ENCODE measurements around the gene MCIDAS. TPM values are rescaled to one million over a fixed set of nuclear protein-coding genes. Genes with fewer than 3 reads are reported as not detected.
A peak's percentile ranks its signal among the peaks of the same experiment; 100 is the strongest.

The MCIDAS gene
- total RNA-seq, 2 donors from 2014 or later = not detected

GRCh38 chr5:55241746-55242145, 14.6 kb upstream of the MCIDAS start:
- Histone ChIP-seq H3K27me3 (replicated peaks; ENCODE audit: insufficient read depth) (no peaks in the 10 kb centered on the region), H3K27ac (no peak overlapping the region), H3K4me1 (ENCODE audit: control insufficient read depth in 1 of 2, low read depth in 2 of 2) (no peaks in the 10 kb centered on the region), H3K4me3 (no peak overlapping the region), H3K9me3 (no peaks in the 10 kb centered on the region), H3K36me3 (no peaks in the 10 kb centered on the region)
- TF ChIP-seq CTCF (IDR thresholded peaks at IDR 0.05) = no peak
- ATAC-seq (ENCODE audit: insufficient number of reproducible peaks, low FRiP score, low read depth) = no peak
- no peak for DNase-seq (ENCODE audit: low spot score)

GRCh38 chr5:55236800-55237199, 9.7 kb upstream of the MCIDAS start:
- H3K4me1 ChIP-seq (ENCODE audit: control insufficient read depth in 1 of 2, low read depth in 2 of 2) = peaks cover 9 to 26% of the 10 kb centered on the region in 2 donors
- H3K4me3 ChIP-seq = no peak overlapping the region
- TF ChIP-seq CTCF (IDR thresholded peaks at IDR 0.05) = no peak
- H3K27ac ChIP-seq = no peak overlapping the region
- DNase-seq (ENCODE audit: low spot score) (no peak), ATAC-seq (ENCODE audit: insufficient number of reproducible peaks, low FRiP score, low read depth) (no peak)
- no peaks in the 10 kb centered on the region for H3K36me3 ChIP-seq
- no peaks in the 10 kb centered on the region for H3K27me3 ChIP-seq (replicated peaks; ENCODE audit: insufficient read depth)
- H3K9me3 ChIP-seq = no peaks in the 10 kb centered on the region

GRCh38 chr5:55234121-55234700, 7.1 kb upstream of the MCIDAS start:
- Histone ChIP-seq H3K36me3 (no peaks in the 10 kb centered on the region), H3K27me3 (replicated peaks; ENCODE audit: insufficient read depth) (peaks cover 20% of the 10 kb centered on the region), H3K4me1 (ENCODE audit: control insufficient read depth in 1 of 2, low read depth in 2 of 2) (peaks cover 14 to 37% of the 10 kb centered on the region in 2 donors), H3K27ac (no peak overlapping the region), H3K9me3 (no peaks in the 10 kb centered on the region), H3K4me3 (peak overlapping the region; percentile 85)
- DNase-seq (ENCODE audit: low spot score) = no peak
- ATAC-seq (ENCODE audit: insufficient number of reproducible peaks, low FRiP score, low read depth) = no peak
- TF ChIP-seq CTCF (IDR thresholded peaks at IDR 0.05) = no peak

- H3K4me1 ChIP-seq (ENCODE audit: control insufficient read depth in 1 of 2, low read depth in 2 of 2) = peaks cover 14 to 37% of the 10 kb centered on the region in 2 donors
- H3K27ac ChIP-seq = peak within 1 kb of the TSS; percentile 9 to 30
- TF ChIP-seq CTCF (IDR thresholded peaks at IDR 0.05) = no peak
- no peaks in the 10 kb centered on the region for H3K36me3 ChIP-seq
- DNase-seq (ENCODE audit: low spot score) = no peak
- H3K27me3 ChIP-seq (replicated peaks; ENCODE audit: insufficient read depth) = peaks cover 24% of the 10 kb centered on the region
- H3K9me3 ChIP-seq = no peaks in the 10 kb centered on the region
- H3K4me3 ChIP-seq = peak within 1 kb of the TSS; percentile 85
- peak; percentile 78 for ATAC-seq (ENCODE audit: insufficient number of reproducible peaks, low FRiP score, low read depth)
These were observed 6.1 kb upstream of the MCIDAS start, which contains the start of gene CCNO for GRCh38 chr5:55232985-55233928. CCNO (minus strand) TSS chr5:55233608; CDS start chr5:55233523, 85 bp downstream.

- Histone ChIP-seq H3K4me1 (ENCODE audit: control insufficient read depth in 1 of 2, low read depth in 2 of 2) (peaks cover 17 to 43% of the 10 kb centered on the region in 2 donors), H3K27ac (peak overlapping the region; percentile 9 to 30), H3K27me3 (replicated peaks; ENCODE audit: insufficient read depth) (peaks cover 31% of the 10 kb centered on the region), H3K9me3 (no peaks in the 10 kb centered on the region), H3K36me3 (no peaks in the 10 kb centered on the region), H3K4me3 (peak overlapping the region; percentile 85)
- TF ChIP-seq CTCF (IDR thresholded peaks at IDR 0.05) = no peak
- ATAC-seq (ENCODE audit: insufficient number of reproducible peaks, low FRiP score, low read depth) (no peak), DNase-seq (ENCODE audit: low spot score) (no peak)
These were observed 5.3 kb upstream of the MCIDAS start for GRCh38 chr5:55232271-55232984.
